GM13977 (cell line): ENCODE results near the gene PAM16.

Source experiments
- DNase-seq: peaks from one replicate; pipeline ENCODE4 v3.0.0; 2012; ENCODE audit warnings: low spot score
- CTCF ChIP-seq: IDR thresholded peaks from 2 replicates; pipeline ENCODE4 v1.5.1; 2012; ENCODE audit warnings: mild to moderate bottlenecking, control low read depth; ENCODE audit not compliant: insufficient read depth; ENCODE audit errors: extremely low read depth, missing control alignments
- in situ Hi-C: fragments of 300-500 bp; cut with MboI; formaldehyde crosslinking; loops from one replicate; pipeline ENCODE4 v1.12.0; 2022; ENCODE audit warnings: low sequenced_read_pairs, low pct_unique_long_range_greater_than_20kb, mixed read lengths, inconsistent platforms; ENCODE audit not compliant: unreplicated experiment

The PAM16 gene

GRCh38 chr16:4386951-4387565, 35.9 kb upstream of the PAM16 start:
- no peak for DNase-seq
- no peak for TF ChIP-seq CTCF
- in situ Hi-C loops: no loop called here

DNA sequence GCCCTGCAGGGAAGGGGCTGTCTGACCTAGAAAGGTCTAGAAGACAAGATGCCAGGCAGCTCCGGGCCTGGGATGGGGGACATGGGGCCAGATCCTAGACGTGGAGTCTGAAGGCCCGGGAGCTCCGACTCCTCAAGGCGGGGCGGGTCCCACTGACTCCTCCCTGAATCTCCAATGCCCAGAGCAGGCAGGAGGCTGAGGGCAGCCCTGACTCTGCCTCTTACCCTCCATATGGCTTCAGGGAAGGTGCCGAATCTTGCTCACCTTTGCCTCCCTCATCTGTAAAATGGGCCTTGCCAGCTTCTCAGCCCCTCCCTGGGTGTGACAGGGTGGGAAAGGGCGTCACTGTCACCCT, 35.3 kb upstream of the PAM16 start:
- no peak for DNase-seq
- in situ Hi-C loops: no loop called here
- TF ChIP-seq CTCF: no peak

- TF ChIP-seq CTCF: no peak
- no peak for DNase-seq
- in situ Hi-C loops: no loop called here
These were observed 34.8 kb upstream of the PAM16 start for GRCh38 chr16:4385789-4386450.

GRCh38 chr16:4385066-4385788, 34.1 kb upstream of the PAM16 start:
- in situ Hi-C loops: no loop called here

GRCh38 chr16:4384509-4384942, 33.4 kb upstream of the PAM16 start:
- in situ Hi-C loops: no loop called here
- TF ChIP-seq CTCF: no peak
- DNase-seq: no peak

More at GRCh38 chr16:4385066-4385788, 34.1 kb upstream of the PAM16 start:
- DNase-seq: no peak
- no peak for TF ChIP-seq CTCF

DNA sequence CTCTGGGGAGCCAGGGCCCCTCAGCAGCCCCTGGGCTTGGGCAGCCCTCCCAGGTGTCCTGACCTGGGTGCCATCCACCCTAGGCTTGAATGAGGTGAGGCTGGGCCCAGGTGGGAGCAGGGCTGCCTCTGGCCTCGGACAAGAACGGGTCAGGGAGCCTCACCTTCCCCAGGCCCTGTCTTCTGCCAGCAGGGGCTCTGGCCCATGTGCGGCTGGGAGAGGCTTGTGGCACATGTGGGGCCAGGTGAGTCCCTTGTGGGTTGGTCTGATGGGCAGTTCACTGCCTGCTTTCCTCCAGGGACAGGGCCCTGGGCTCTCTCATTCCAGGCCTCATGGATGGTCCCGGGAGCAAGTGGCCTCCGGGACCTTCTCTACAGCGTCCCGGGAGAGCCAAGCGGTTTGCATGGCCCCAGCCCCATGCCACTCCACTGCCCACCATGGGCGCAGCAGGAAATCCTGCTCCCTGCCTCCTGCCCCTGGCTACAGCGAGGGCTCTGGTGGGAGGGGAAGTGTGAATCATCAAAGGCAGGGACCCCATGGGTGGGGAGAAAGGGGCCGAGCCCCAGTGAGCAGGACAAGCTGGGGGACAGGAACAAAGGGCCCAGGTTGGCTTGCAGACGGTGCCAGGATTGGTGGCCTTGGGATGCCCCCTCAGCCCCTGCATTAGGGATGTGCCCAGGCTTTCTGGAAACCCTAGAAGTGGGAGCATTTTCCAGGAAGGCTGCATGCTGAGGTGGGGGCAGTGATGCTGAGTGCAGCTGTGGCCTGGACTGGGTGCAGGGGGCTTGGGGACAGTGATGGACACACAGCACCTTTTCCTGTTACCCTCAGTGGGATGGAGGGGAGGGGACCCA, 32.7 kb upstream of the PAM16 start:
- in situ Hi-C loops: no loop called here
- TF ChIP-seq CTCF: no peak
- no peak for DNase-seq
